HFFc6 (cell line): ENCODE results near the gene TMEM235. TPM values are rescaled to one million over a fixed set of nuclear protein-coding genes. Genes with fewer than 3 reads are reported as not detected.
"Not testable (repeated sequence)": the region's sequence is repeated elsewhere in the genome, so short reads cannot be mapped to it uniquely, and the experiment has no call there.

Source experiments
- DNase-seq: peaks from one replicate; pipeline ENCODE4 v3.0.0-alpha.2; 2018
- H3K27ac Mint-ChIP-seq: 2 replicates; pipeline ENCODE4 v1.8.0; 2020; ENCODE audit warnings: mild to moderate bottlenecking, mixed read lengths
- H3K27me3 Mint-ChIP-seq: 2 replicates; pipeline ENCODE4 v1.8.0; 2021; ENCODE audit warnings: mild to moderate bottlenecking, moderate library complexity, mixed read lengths; ENCODE audit not compliant: insufficient read depth
- H3K36me3 Mint-ChIP-seq: 2 replicates; pipeline ENCODE4 v1.8.0; 2021; ENCODE audit warnings: low read depth, mixed read lengths
- H3K4me1 Mint-ChIP-seq: 2 replicates; pipeline ENCODE4 v1.8.0; 2020; ENCODE audit warnings: low read depth, mixed read lengths
- H3K4me3 Mint-ChIP-seq: 2 replicates; pipeline ENCODE4 v1.8.0; 2020; ENCODE audit warnings: mild to moderate bottlenecking, moderate library complexity, mixed read lengths
- H3K9me3 Mint-ChIP-seq: 2 replicates; pipeline ENCODE4 v1.8.0; 2020; ENCODE audit warnings: mild to moderate bottlenecking, mixed read lengths
- CTCF ChIP-seq: fragments of 200-600 bp; sonication (generic); IDR thresholded peaks from 2 replicates; pipeline ENCODE4 v1.5.0; 2021; ENCODE audit warnings: antibody characterized with exemption, mild to moderate bottlenecking
- total RNA-seq, 6 experiments: library from RNA; stranded (reverse); fragmentation: NEBNext Ultra II Directional; extraction: Animal tissue kit (Norgen Biotek cat#: 25700); gene quantifications; 2 replicates in 1 of 6; 3 replicates in 5 of 6; pipeline ENCODE4 v1.2.3, GENCODE V29; 2021

Gene TMEM235
- total RNA-seq, 6 experiments from 2014 or later = not detected

DNA sequence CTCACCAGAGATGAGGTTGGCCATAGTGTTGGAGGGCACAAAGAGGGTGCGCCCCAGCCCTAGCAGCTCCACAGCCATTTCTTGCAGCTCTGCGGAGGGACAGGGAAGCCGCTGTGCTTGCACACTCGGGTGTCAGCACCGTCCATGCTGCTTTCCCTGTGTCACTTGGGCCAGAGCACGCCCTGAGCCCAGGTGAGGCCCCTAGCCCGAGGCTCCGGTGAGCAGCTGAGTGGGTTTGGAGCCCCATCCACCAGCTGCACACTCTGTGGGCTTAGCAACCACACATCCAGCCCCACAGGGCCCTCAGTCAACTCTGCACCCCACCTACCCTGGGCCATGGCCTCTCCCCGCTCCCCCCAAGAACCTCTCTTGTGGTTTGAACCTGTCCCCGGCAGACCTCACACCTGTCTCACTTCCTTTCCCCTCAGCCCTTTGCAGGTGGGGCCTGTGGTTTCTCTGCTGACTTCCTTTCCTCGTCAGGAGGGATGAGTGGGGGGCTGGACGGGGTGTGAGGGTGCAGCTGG is 20.7 kb downstream of the TMEM235 start:
- Mint-ChIP-seq H3K4me3 (no peak overlapping the region), H3K4me1 (peaks cover 15% of the 10 kb centered on the region), H3K27ac (no peak overlapping the region), H3K36me3 (no peaks in the 10 kb centered on the region), H3K9me3 (no peaks in the 10 kb centered on the region), H3K27me3 (peaks cover 11% of the 10 kb centered on the region)
- DNase-seq = no peak
- TF ChIP-seq CTCF = no peak

DNA sequence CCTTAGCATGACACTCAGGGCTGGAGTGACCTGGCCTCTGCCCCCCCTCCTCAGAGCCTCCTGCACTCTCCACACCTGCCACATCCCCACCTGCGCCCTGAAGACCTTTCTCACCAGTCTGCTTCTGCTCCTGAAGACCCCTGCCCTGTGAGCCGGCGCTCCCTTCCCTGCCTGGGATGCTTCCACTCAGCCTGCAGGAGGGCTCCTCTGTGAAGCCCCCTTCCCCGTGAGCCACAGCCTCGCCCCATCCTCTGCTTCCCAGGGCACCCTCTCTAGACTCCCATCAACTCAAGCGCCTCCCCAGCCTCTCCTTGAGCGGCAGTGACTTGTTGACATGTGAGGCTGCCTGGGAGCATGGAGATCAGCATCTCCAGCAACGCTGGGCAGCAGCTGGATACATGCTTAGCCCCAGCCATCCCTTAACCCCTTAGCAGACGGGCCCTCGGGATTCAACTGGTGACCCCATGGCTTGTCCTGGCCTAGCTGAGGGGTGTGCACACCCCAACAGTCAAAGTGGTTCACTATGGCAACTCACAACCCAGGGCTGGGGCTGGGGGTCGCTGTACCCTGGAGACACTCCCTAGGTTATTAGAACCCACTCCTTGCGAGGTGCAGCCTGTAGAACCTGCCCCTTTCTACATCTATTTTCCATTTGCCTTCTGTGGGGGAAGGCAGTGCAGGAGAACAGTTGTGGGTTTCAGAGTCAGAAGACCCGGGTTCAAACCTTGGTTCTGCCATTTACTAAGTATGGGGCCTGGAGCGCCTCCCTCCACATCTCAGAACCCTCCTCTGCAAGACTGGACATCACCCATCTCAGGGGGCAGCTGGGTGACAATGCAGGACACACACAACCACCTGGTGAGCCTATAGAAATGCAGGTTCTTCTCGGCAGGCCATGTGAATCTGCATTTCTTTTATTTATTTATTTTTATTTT is 21.5 kb downstream of the TMEM235 start:
- Mint-ChIP-seq H3K36me3 (no peaks in the 10 kb centered on the region), H3K27ac (no peak overlapping the region)

GRCh38 chr17:78253636-78253945 is 22.2 kb downstream of the TMEM235 start:
- H3K27me3 Mint-ChIP-seq, H3K36me3 Mint-ChIP-seq, DNase-seq, H3K27ac Mint-ChIP-seq, H3K9me3 Mint-ChIP-seq: not testable (repeated sequence)
- Mint-ChIP-seq H3K4me3 (peak overlapping the region; percentile 80), H3K4me1 (peaks cover 15% of the 10 kb centered on the region)

More for the DNA sequence above, 21.5 kb downstream of the TMEM235 start:
- peaks cover 9% of the 10 kb centered on the region for H3K27me3 Mint-ChIP-seq
- TF ChIP-seq CTCF = no peak
- peaks cover 15% of the 10 kb centered on the region for H3K4me1 Mint-ChIP-seq
- H3K4me3 Mint-ChIP-seq = peak overlapping the region; percentile 70
- H3K9me3 Mint-ChIP-seq = no peaks in the 10 kb centered on the region
- no peak for DNase-seq

GRCh38 chr17:78253946-78254672 is 22.7 kb downstream of the TMEM235 start:
- Mint-ChIP-seq H3K9me3 (no peaks in the 10 kb centered on the region), H3K4me1 (peaks cover 15% of the 10 kb centered on the region), H3K36me3 (no peaks in the 10 kb centered on the region), H3K4me3 (peak overlapping the region; percentile 80), H3K27me3 (peaks cover 9% of the 10 kb centered on the region), H3K27ac (no peak overlapping the region)
- no peak for TF ChIP-seq CTCF
- peak; percentile 53 for DNase-seq

DNA sequence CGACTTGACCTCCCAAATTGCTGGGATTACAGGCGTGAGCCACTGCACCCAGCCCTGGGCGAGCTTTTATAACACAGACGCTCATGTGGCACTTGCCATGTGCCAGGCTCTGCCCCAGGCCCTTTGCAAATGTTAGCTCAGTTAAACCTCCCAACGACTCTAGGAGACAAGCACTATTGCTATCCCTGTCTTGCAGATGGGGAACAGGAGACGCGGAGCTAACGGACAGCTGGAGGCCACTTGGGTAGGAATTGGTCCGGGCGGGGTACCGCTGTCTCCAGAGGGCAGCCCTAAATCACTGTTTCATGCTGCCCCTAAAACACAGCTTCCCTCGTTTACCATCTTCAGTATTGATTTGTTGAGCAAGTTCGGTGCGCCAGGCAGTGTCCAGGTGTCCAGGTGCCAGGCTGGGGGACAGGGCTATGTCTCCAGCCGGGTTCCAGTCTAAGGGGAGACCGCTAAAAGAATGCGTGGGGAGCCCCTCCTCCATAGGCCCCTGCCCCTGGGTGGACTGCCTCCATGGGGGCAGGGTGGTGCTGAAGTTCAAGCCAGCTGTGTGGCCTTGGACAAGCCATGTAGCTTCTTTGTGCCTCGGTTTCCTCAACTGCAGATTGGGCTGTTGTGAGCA is 23.7 kb downstream of the TMEM235 start:
- H3K4me3 Mint-ChIP-seq = peak overlapping the region; percentile 62
- no peak for TF ChIP-seq CTCF
- no peak for DNase-seq
- no peak overlapping the region for H3K27ac Mint-ChIP-seq
- H3K9me3 Mint-ChIP-seq = no peaks in the 10 kb centered on the region
- H3K4me1 Mint-ChIP-seq = peaks cover 15% of the 10 kb centered on the region
- H3K27me3 Mint-ChIP-seq = peaks cover 2% of the 10 kb centered on the region
- no peaks in the 10 kb centered on the region for H3K36me3 Mint-ChIP-seq
